Activated CD4-positive, alpha-beta T cell treated with anti-CD3 and anti-CD28 coated beads, Interleukin-10, Interleukin-2, amounts not matched to agents 100 ng/mL and 50 ng/mL, durations not matched to agents 16 hours and 8 hours (primary cell): ENCODE results near the gene IFITM1.

ENCODE experiments used
- DNase-seq: peaks from one replicate; pipeline ENCODE4 v3.0.0-alpha.2; 2020

IFITM1 gene

GRCh38 chr11:313787-314553, at the start of gene IFITM1:
Gene IFITM1, plus strand, starts transcription at chr11:314040. Its CDS starts 131 bp downstream, at chr11:314171.
- DNase-seq: peak; percentile 89

- DNase-seq: no peak
These were observed 47.0 kb upstream of the IFITM1 start for GRCh38 chr11:266676-267439.

- peak; percentile 41 for DNase-seq
These were observed 46.3 kb upstream of the IFITM1 start for GRCh38 chr11:267491-267994.

- peak; percentile 69 for DNase-seq
These were observed 45.1 kb upstream of the IFITM1 start for GRCh38 chr11:268716-269145.

- peak; percentile 89 for DNase-seq
These were observed 44.5 kb upstream of the IFITM1 start for GRCh38 chr11:269146-269890.

GRCh38 chr11:270451-271318, 43.2 kb upstream of the IFITM1 start:
- no peak for DNase-seq

GRCh38 chr11:271319-271715, 42.5 kb upstream of the IFITM1 start:
- DNase-seq: no peak

- no peak for DNase-seq
These were observed 41.5 kb upstream of the IFITM1 start for GRCh38 chr11:272195-272930.

- no peak for DNase-seq
These were observed 41.0 kb upstream of the IFITM1 start for GRCh38 chr11:272931-273198.

- no peak for DNase-seq
These were observed 37.6 kb upstream of the IFITM1 start for GRCh38 chr11:276219-276618.

- no peak for DNase-seq
These were observed 35.6 kb upstream of the IFITM1 start, which contains the start of gene NLRP6 for GRCh38 chr11:278001-278951. Gene NLRP6, plus strand, starts transcription at chr11:278407. Its CDS starts 163 bp downstream, at chr11:278570.

- DNase-seq: no peak
These were observed 34.5 kb upstream of the IFITM1 start for GRCh38 chr11:279040-279965.

GRCh38 chr11:279966-280705, 33.7 kb upstream of the IFITM1 start:
- peak; percentile 45 for DNase-seq

GRCh38 chr11:280706-281485, 32.9 kb upstream of the IFITM1 start:
- no peak for DNase-seq

- no peak for DNase-seq
These were observed 32.2 kb upstream of the IFITM1 start for GRCh38 chr11:281486-282161.

GRCh38 chr11:282171-282570, 31.7 kb upstream of the IFITM1 start:
- no peak for DNase-seq
